ENCODE results near the gene SLC22A15.

DNA sequence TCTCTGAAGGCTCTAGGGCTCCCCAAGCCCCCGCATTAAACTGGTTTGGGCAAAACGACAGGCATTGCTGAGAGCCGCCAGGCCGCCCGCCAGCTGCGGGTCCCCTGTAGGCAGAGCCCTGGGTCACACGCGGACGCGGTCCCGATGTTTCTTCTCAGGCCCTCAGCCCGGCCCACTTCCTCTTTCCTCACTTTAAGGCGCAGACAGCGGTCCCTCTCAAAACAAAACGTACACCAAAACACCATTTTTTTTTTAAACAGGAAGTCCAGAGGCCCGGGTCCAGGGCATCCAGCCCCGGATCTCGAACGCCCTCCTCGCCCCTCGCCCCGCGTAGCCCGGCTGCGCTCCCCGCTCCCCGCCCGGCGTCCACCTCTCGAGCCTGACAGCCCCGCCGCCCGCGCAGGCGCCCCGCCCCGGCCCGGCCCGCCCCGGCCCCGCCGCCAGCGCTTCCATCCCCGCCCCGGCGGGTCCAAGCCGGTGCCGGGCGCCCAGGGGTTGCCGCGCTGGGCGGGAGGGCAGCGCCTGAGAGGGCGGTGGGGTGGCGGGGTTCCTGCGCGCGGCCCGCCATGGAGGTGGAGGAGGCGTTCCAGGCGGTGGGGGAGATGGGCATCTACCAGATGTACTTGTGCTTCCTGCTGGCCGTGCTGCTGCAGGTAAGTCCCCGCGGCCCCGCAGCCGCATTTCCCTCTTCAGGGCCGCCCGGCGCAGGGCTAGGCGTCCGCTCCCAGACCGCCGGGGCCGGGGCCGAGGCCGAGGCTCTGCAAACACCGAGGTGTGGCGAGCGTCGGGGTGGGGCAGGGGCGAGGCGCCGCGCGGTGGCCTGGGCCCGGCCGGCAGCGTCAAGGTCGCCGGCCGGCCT lies at the start of gene SLC22A15:
- TF ChIP-seq, protein P1, sequence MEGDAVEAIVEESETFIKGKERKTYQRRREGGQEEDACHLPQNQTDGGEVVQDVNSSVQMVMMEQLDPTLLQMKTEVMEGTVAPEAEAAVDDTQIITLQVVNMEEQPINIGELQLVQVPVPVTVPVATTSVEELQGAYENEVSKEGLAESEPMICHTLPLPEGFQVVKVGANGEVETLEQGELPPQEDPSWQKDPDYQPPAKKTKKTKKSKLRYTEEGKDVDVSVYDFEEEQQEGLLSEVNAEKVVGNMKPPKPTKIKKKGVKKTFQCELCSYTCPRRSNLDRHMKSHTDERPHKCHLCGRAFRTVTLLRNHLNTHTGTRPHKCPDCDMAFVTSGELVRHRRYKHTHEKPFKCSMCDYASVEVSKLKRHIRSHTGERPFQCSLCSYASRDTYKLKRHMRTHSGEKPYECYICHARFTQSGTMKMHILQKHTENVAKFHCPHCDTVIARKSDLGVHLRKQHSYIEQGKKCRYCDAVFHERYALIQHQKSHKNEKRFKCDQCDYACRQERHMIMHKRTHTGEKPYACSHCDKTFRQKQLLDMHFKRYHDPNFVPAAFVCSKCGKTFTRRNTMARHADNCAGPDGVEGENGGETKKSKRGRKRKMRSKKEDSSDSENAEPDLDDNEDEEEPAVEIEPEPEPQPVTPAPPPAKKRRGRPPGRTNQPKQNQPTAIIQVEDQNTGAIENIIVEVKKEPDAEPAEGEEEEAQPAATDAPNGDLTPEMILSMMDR (IDR thresholded peaks at IDR 0.05; ENCODE audit: insufficient read depth, low read depth, low read length), result no peak
- TF ChIP-seq EZH2 (IDR thresholded peaks at IDR 0.05; ENCODE audit: insufficient read depth, low read length), result no peak

Data from astrocyte (in vitro differentiated cells and primary cell).